Fibroblast of lung (primary cell): Measurements from ENCODE around the gene SIRPB1.

Source experiments
- EZH2 ChIP-seq: IDR thresholded peaks from 2 replicates; pipeline ENCODE4 v1.5.1; 2012; ENCODE audit warnings: low read length, control low read depth, mild to moderate bottlenecking; ENCODE audit errors: missing control alignments
- TF ChIP-seq, protein P1 (sequence below), 2 donors: IDR thresholded peaks in 1 of 2; conservative IDR thresholded peaks in 1 of 2; 1 replicate in 1 of 2; 2 replicates in 1 of 2; pipeline ENCODE4 v1.5.1; 2011 to 2012; ENCODE audit warnings: low read length in 2 of 2, control low read depth in 1 of 2, inconsistent platforms in 1 of 2, low read depth in 1 of 2, mild to moderate bottlenecking in 1 of 2

GRCh38 chr20:1576641-1577040 lies 43.2 kb downstream of the SIRPB1 start:
- TF ChIP-seq, protein P1, sequence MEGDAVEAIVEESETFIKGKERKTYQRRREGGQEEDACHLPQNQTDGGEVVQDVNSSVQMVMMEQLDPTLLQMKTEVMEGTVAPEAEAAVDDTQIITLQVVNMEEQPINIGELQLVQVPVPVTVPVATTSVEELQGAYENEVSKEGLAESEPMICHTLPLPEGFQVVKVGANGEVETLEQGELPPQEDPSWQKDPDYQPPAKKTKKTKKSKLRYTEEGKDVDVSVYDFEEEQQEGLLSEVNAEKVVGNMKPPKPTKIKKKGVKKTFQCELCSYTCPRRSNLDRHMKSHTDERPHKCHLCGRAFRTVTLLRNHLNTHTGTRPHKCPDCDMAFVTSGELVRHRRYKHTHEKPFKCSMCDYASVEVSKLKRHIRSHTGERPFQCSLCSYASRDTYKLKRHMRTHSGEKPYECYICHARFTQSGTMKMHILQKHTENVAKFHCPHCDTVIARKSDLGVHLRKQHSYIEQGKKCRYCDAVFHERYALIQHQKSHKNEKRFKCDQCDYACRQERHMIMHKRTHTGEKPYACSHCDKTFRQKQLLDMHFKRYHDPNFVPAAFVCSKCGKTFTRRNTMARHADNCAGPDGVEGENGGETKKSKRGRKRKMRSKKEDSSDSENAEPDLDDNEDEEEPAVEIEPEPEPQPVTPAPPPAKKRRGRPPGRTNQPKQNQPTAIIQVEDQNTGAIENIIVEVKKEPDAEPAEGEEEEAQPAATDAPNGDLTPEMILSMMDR (conservative IDR thresholded peaks at IDR 0.05 in 1 of 2, IDR thresholded peaks at IDR 0.05 in 1 of 2; ENCODE audit: low read depth in 1 of 2, low read length in 2 of 2), result no peak
- TF ChIP-seq EZH2, result no peak
